ENCODE measurements around the gene PLOD1. TPM values are rescaled to one million over a fixed set of nuclear protein-coding genes. Genes with fewer than 3 reads are reported as not detected.

Gene PLOD1
- total and polyA plus RNA-seq, 2 experiments from 2014 or later: 22.4 to 62.9 TPM

GRCh38 chr1:11885916-11886315, 48.6 kb upstream of the PLOD1 start (continued):
- TF ChIP-seq, protein P1, sequence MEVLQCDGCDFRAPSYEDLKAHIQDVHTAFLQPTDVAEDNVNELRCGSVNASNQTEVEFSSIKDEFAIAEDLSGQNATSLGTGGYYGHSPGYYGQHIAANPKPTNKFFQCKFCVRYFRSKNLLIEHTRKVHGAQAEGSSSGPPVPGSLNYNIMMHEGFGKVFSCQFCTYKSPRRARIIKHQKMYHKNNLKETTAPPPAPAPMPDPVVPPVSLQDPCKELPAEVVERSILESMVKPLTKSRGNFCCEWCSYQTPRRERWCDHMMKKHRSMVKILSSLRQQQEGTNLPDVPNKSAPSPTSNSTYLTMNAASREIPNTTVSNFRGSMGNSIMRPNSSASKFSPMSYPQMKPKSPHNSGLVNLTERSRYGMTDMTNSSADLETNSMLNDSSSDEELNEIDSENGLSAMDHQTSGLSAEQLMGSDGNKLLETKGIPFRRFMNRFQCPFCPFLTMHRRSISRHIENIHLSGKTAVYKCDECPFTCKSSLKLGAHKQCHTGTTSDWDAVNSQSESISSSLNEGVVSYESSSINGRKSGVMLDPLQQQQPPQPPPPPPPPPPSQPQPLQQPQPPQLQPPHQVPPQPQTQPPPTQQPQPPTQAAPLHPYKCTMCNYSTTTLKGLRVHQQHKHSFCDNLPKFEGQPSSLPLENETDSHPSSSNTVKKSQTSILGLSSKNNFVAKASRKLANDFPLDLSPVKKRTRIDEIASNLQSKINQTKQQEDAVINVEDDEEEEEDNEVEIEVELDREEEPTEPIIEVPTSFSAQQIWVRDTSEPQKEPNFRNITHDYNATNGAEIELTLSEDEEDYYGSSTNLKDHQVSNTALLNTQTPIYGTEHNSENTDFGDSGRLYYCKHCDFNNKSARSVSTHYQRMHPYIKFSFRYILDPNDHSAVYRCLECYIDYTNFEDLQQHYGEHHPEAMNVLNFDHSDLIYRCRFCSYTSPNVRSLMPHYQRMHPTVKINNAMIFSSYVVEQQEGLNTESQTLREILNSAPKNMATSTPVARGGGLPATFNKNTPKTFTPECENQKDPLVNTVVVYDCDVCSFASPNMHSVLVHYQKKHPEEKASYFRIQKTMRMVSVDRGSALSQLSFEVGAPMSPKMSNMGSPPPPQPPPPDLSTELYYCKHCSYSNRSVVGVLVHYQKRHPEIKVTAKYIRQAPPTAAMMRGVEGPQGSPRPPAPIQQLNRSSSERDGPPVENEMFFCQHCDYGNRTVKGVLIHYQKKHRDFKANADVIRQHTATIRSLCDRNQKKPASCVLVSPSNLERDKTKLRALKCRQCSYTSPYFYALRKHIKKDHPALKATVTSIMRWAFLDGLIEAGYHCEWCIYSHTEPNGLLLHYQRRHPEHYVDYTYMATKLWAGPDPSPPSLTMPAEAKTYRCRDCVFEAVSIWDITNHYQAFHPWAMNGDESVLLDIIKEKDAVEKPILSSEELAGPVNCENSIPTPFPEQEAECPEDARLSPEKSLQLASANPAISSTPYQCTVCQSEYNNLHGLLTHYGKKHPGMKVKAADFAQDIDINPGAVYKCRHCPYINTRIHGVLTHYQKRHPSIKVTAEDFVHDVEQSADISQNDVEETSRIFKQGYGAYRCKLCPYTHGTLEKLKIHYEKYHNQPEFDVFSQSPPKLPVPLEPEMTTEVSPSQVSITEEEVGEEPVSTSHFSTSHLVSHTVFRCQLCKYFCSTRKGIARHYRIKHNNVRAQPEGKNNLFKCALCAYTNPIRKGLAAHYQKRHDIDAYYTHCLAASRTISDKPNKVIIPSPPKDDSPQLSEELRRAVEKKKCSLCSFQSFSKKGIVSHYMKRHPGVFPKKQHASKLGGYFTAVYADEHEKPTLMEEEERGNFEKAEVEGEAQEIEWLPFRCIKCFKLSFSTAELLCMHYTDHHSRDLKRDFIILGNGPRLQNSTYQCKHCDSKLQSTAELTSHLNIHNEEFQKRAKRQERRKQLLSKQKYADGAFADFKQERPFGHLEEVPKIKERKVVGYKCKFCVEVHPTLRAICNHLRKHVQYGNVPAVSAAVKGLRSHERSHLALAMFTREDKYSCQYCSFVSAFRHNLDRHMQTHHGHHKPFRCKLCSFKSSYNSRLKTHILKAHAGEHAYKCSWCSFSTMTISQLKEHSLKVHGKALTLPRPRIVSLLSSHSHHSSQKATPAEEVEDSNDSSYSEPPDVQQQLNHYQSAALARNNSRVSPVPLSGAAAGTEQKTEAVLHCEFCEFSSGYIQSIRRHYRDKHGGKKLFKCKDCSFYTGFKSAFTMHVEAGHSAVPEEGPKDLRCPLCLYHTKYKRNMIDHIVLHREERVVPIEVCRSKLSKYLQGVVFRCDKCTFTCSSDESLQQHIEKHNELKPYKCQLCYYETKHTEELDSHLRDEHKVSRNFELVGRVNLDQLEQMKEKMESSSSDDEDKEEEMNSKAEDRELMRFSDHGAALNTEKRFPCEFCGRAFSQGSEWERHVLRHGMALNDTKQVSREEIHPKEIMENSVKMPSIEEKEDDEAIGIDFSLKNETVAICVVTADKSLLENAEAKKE (CRISPR knock-in tag; IDR thresholded peaks at IDR 0.05): no peak
- TF ChIP-seq EZH2phosphoT487 (IDR thresholded peaks at IDR 0.05; ENCODE audit: unreplicated experiment) (no peak), CTCF (conservative IDR thresholded peaks at IDR 0.05; ENCODE audit: low read depth in 2 of 2) (no peak), JUNB (IDR thresholded peaks at IDR 0.05; ENCODE audit: unreplicated experiment) (no peak), CREB1 (CRISPR knock-in tag; IDR thresholded peaks at IDR 0.05; ENCODE audit: low read depth) (no peak), STAT1 (IDR thresholded peaks at IDR 0.05; ENCODE audit: unreplicated experiment) (no peak), ZNF331 (CRISPR knock-in tag; IDR thresholded peaks at IDR 0.05; ENCODE audit: low read depth) (no peak), NANOG (IDR thresholded peaks at IDR 0.05; ENCODE audit: borderline replicate concordance) (no peak)
